HepG2 (cell line): ENCODE measurements around the gene ANKZF1. TPM values are rescaled to one million over a fixed set of nuclear protein-coding genes. Genes with fewer than 3 reads are reported as not detected.

ENCODE experiments used
- CHCHD3 ChIP-seq: sonication (generic); formaldehyde crosslinking; IDR thresholded peaks from 2 replicates; pipeline ENCODE4 v1.8.0; 2022; ENCODE audit warnings: mild to moderate bottlenecking, missing genetic modification reagents, moderate library complexity
- DPF2 ChIP-seq: sonication (generic); formaldehyde crosslinking; IDR thresholded peaks from 2 replicates; pipeline ENCODE4 v1.4.0; 2020; ENCODE audit warnings: mild to moderate bottlenecking, low read depth, missing genetic modification reagents, borderline replicate concordance
- DZIP1 ChIP-seq: sonication (generic); formaldehyde crosslinking; IDR thresholded peaks from 2 replicates; pipeline ENCODE4 v1.5.0; 2020; ENCODE audit warnings: mild to moderate bottlenecking, missing genetic modification reagents
- GABPA ChIP-seq, 2 experiments: IDR thresholded peaks; 2 replicates each; pipeline ENCODE4 v1.6.1; 2011 to 2016; ENCODE audit warnings: low read depth in 2 of 2, low read length in 1 of 2, missing biosample characterization in 1 of 2, missing genetic modification characterization in 1 of 2
- GTF3A ChIP-seq: sonication (generic); formaldehyde crosslinking; conservative IDR thresholded peaks from 2 replicates; pipeline ENCODE4 v1.4.0; 2020; ENCODE audit warnings: mild to moderate bottlenecking, missing genetic modification reagents
- MAF1 ChIP-seq: sonication (generic); formaldehyde crosslinking; IDR thresholded peaks from 2 replicates; pipeline ENCODE4 v1.5.0; 2020; ENCODE audit warnings: missing genetic modification reagents, borderline replicate concordance
- MTF2 ChIP-seq: sonication (generic); formaldehyde crosslinking; IDR thresholded peaks from 2 replicates; pipeline ENCODE4 v1.5.0; 2020; ENCODE audit warnings: missing genetic modification reagents, borderline replicate concordance
- POGZ ChIP-seq: sonication (generic); formaldehyde crosslinking; IDR thresholded peaks from 2 replicates; pipeline ENCODE4 v1.4.0; 2020; ENCODE audit warnings: mild to moderate bottlenecking, missing genetic modification reagents
- ZMAT3 ChIP-seq: sonication (generic); formaldehyde crosslinking; conservative IDR thresholded peaks from 2 replicates; pipeline ENCODE4 v1.7.0; 2021; ENCODE audit warnings: missing genetic modification reagents
- ZMAT5 ChIP-seq: sonication (generic); formaldehyde crosslinking; IDR thresholded peaks from 2 replicates; pipeline ENCODE4 v1.5.0; 2020; ENCODE audit warnings: mild to moderate bottlenecking, low read depth, missing genetic modification reagents, borderline replicate concordance
- ZNF12 ChIP-seq: sonication (generic); formaldehyde crosslinking; IDR thresholded peaks from 2 replicates; pipeline ENCODE4 v1.5.0; 2020; ENCODE audit warnings: missing genetic modification reagents
- ZNF143 ChIP-seq: sonication (generic); formaldehyde crosslinking; IDR thresholded peaks from 2 replicates; pipeline ENCODE4 v1.4.0; 2020; ENCODE audit warnings: missing genetic modification reagents
- ZNF280B ChIP-seq: sonication (generic); formaldehyde crosslinking; IDR thresholded peaks from 2 replicates; pipeline ENCODE4 v1.5.0; 2020; ENCODE audit warnings: missing genetic modification reagents, mild to moderate bottlenecking, borderline replicate concordance
- ZNF7 ChIP-seq: IDR thresholded peaks from 2 replicates; pipeline ENCODE4 v1.6.1; 2016; ENCODE audit warnings: missing biosample characterization, missing genetic modification reagents
- ZNF772 ChIP-seq: sonication (generic); formaldehyde crosslinking; IDR thresholded peaks from 2 replicates; pipeline ENCODE4 v1.5.0; 2020; ENCODE audit warnings: mild to moderate bottlenecking, missing genetic modification reagents
- polyA plus RNA-seq, 8 experiments: library from polyadenylated mRNA; depleted of rRNA in 3 of 8; stranded (reverse) in 7 of 8; unstranded in 1 of 8; fragments of >200 nt; fragmentation: Illumina TruSeq in 4 of 8; extraction: Trizol in 4 of 8; gene quantifications; 2 replicates each; pipeline versions ENCODE4 v1.2.1 to v1.2.3, GENCODE V29; 2011 to 2016; ENCODE audit warnings: low read depth in 4 of 8, missing spikeins in 1 of 8, mixed read lengths in 1 of 8; ENCODE audit not compliant: insufficient read depth in 1 of 8
- total RNA-seq, 5 experiments: library from RNA; depleted of rRNA; stranded (reverse); fragments of >200 nt; fragmentation: Illumina TruSeq; extraction: Trizol; gene quantifications; 2 replicates each; pipeline ENCODE4 v1.2.3, GENCODE V29; 2016; ENCODE audit warnings: low read depth in 1 of 5
- TF ChIP-seq, protein P1 (sequence below), 2 experiments: sonication (generic) in 1 of 2; formaldehyde crosslinking in 1 of 2; IDR thresholded peaks; 2 replicates each; pipeline versions ENCODE4 v1.6.1 to v1.9.0; 2014 to 2022; ENCODE audit warnings: antibody characterized with exemption in 1 of 2, borderline replicate concordance in 1 of 2, inconsistent platforms in 1 of 2, low read depth in 1 of 2, missing genetic modification reagents in 1 of 2

ANKZF1 gene
- total and polyA plus RNA-seq, 2 of the 13 experiments (the other 11 are each of a cell fraction or from before 2014, with no cell fraction given) = 25.3 to 128 TPM

DNA sequence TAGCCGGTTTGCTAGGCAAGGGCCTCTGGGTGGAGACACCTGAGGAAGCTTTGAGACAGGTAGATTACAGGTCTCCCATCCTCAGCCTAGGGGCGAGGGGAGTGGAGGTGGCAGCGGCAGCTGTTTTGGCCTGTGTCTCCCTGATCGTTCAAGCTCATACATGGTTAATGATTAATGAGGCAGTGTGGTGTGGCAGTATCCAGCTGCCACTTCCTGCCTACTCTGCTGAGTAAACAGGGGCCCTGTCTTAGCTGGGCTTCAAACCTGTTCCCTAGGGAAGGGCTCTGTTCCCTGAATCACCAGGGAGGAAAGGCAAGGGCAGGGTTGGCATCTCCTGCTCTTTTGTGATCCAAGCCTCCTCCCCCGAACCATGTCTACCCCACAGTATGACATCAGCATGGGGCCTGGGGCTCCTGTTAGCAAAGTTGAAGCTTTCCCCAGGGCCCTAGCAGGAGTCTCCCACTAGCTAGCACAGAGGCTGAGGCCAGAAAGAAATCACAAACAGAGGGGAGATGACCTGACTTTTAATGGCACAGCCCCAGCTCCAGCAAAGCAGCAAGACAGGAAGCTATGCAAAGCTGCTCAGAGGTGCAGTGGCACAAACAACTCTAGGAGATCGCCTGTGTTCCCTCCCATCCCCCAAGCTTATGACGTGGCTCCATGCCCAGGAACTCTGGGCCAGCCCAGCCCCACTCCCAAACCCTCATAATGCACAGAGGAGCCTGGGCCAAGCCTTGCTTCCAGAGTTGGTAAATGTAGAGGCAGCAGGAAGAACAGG, 19.8 kb downstream of the ANKZF1 start (continued):
- TF ChIP-seq, protein P1, sequence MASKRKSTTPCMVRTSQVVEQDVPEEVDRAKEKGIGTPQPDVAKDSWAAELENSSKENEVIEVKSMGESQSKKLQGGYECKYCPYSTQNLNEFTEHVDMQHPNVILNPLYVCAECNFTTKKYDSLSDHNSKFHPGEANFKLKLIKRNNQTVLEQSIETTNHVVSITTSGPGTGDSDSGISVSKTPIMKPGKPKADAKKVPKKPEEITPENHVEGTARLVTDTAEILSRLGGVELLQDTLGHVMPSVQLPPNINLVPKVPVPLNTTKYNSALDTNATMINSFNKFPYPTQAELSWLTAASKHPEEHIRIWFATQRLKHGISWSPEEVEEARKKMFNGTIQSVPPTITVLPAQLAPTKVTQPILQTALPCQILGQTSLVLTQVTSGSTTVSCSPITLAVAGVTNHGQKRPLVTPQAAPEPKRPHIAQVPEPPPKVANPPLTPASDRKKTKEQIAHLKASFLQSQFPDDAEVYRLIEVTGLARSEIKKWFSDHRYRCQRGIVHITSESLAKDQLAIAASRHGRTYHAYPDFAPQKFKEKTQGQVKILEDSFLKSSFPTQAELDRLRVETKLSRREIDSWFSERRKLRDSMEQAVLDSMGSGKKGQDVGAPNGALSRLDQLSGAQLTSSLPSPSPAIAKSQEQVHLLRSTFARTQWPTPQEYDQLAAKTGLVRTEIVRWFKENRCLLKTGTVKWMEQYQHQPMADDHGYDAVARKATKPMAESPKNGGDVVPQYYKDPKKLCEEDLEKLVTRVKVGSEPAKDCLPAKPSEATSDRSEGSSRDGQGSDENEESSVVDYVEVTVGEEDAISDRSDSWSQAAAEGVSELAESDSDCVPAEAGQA (IDR thresholded peaks at IDR 0.05; ENCODE audit: low read depth) = 0 out of 2 replicates have a peak, but pooled peaks have one; percentile 35
- TF ChIP-seq, protein P1 (CRISPR knock-in tag; IDR thresholded peaks at IDR 0.05; ENCODE audit: borderline replicate concordance) = no peak
- TF ChIP-seq GABPA (IDR thresholded peaks at IDR 0.05; ENCODE audit: low read depth, low read length) = no peak
- peak; percentile 83 for TF ChIP-seq GABPA (CRISPR knock-in tag; IDR thresholded peaks at IDR 0.05; ENCODE audit: low read depth)
- no peak for TF ChIP-seq MTF2
- TF ChIP-seq CHCHD3 = no peak
- peak; percentile 68; the same call in 1 of the 2 replicates for TF ChIP-seq DPF2 (CRISPR knock-in tag)
- TF ChIP-seq ZNF12 (CRISPR knock-in tag) = peak; percentile 17; the same call in 1 of the 2 replicates
- TF ChIP-seq ZMAT3 (CRISPR knock-in tag) = peak; percentile 85
- TF ChIP-seq MAF1 = no peak
- TF ChIP-seq POGZ (CRISPR knock-in tag) = no peak
- no peak for TF ChIP-seq DZIP1 (CRISPR knock-in tag)
- peak; percentile 85 for TF ChIP-seq ZNF772 (CRISPR knock-in tag)
- no peak for TF ChIP-seq ZNF7
- no peak for TF ChIP-seq ZMAT5 (CRISPR knock-in tag)
- peak; percentile 91; the same call in 1 of the 2 replicates for TF ChIP-seq ZNF280B (CRISPR knock-in tag)
- TF ChIP-seq GTF3A (CRISPR knock-in tag) = no peak
- TF ChIP-seq ZNF143 (CRISPR knock-in tag) = peak; percentile 35; the same call in 1 of the 2 replicates
